DND-41 (cell line): Measurements from ENCODE around the gene NDNF.

Experiments used
- ATAC-seq: fragments of 200-7000 bp; cut with Tn5 transposase; 3 replicates; pipeline ENCODE4 v1.9.1; 2021; ENCODE audit warnings: low read depth; ENCODE audit not compliant: insufficient read depth
- DNase-seq: peaks from one replicate; pipeline ENCODE4 v3.0.0-alpha.2; 2020
- H2AFZ ChIP-seq: 2 replicates; pipeline ENCODE4 v1.6.0; 2012; ENCODE audit warnings: low read depth, low read length
- H3K27ac ChIP-seq: 2 replicates; pipeline ENCODE4 v1.5.1; 2012; ENCODE audit warnings: low read length, inconsistent platforms
- H3K27me3 ChIP-seq: fragments of 200-600 bp; sonication (generic); 2 replicates; pipeline ENCODE4 v1.6.0; 2012; ENCODE audit warnings: low read length, mild to moderate bottlenecking, inconsistent platforms; ENCODE audit not compliant: insufficient read depth, poor library complexity
- H3K36me3 ChIP-seq: 2 replicates; pipeline ENCODE4 v1.5.1; 2012; ENCODE audit warnings: low read length, inconsistent platforms; ENCODE audit not compliant: insufficient read depth
- H3K4me1 ChIP-seq: 2 replicates; pipeline ENCODE4 v1.5.1; 2012; ENCODE audit warnings: mild to moderate bottlenecking, low read length; ENCODE audit not compliant: insufficient read depth
- H3K4me2 ChIP-seq: 2 replicates; pipeline ENCODE4 v1.6.0; 2012; ENCODE audit warnings: mild to moderate bottlenecking, moderate library complexity, low read length, inconsistent platforms; ENCODE audit not compliant: insufficient read depth
- H3K4me3 ChIP-seq, 2 experiments: fragments of 200-600 bp in 1 of 2; shearing (Covaris generic) in 1 of 2; 2 replicates each; pipeline ENCODE4 v1.5.1; 2012 to 2016; ENCODE audit warnings: inconsistent platforms in 2 of 2, low read length in 2 of 2, mild to moderate bottlenecking in 2 of 2, low read depth in 1 of 2, moderate library complexity in 1 of 2
- H3K79me2 ChIP-seq: 2 replicates; pipeline ENCODE4 v1.6.0; 2012; ENCODE audit warnings: low read length, inconsistent platforms; ENCODE audit not compliant: insufficient read depth
- H3K9ac ChIP-seq: 2 replicates; pipeline ENCODE4 v1.6.0; 2012; ENCODE audit warnings: low read depth, mild to moderate bottlenecking, inconsistent platforms, low read length, moderate library complexity
- H3K9me3 ChIP-seq: 2 replicates; pipeline ENCODE4 v1.5.1; 2012; ENCODE audit warnings: low read length, moderate library complexity, mild to moderate bottlenecking, inconsistent platforms; ENCODE audit not compliant: insufficient read depth, severe bottlenecking
- H4K20me1 ChIP-seq: 2 replicates; pipeline ENCODE4 v1.6.0; 2012; ENCODE audit warnings: low read length; ENCODE audit not compliant: insufficient read depth
- CTCF ChIP-seq: IDR thresholded peaks from 2 replicates; pipeline ENCODE4 v1.5.1; 2012; ENCODE audit warnings: borderline replicate concordance, low read length, moderate library complexity, mild to moderate bottlenecking; ENCODE audit not compliant: poor library complexity, severe bottlenecking; ENCODE audit errors: extremely low read depth
- EZH2 ChIP-seq: IDR thresholded peaks from 3 replicates; pipeline ENCODE4 v1.6.1; 2012; ENCODE audit warnings: borderline replicate concordance, low read depth, mild to moderate bottlenecking, moderate library complexity, low read length, inconsistent platforms; ENCODE audit not compliant: severe bottlenecking

The NDNF gene

GRCh38 chr4:121114756-121115155 lies 42.4 kb upstream of the NDNF start:
- ATAC-seq (no peak), DNase-seq (no peak)
- no peak overlapping the region for H3K4me2 ChIP-seq
- H3K27ac ChIP-seq, result no peak overlapping the region
- no peak for TF ChIP-seq CTCF
- TF ChIP-seq EZH2, result no peak
- H3K4me3 ChIP-seq, result no peak overlapping the region
- no peaks in the 10 kb centered on the region for H3K79me2 ChIP-seq
- H3K4me1 ChIP-seq, result no peaks in the 10 kb centered on the region
- H2AFZ ChIP-seq, result no peak overlapping the region
- no peaks in the 10 kb centered on the region for H3K27me3 ChIP-seq
- no peaks in the 10 kb centered on the region for H3K9me3 ChIP-seq
- no peaks in the 10 kb centered on the region for H4K20me1 ChIP-seq
- no peaks in the 10 kb centered on the region for H3K36me3 ChIP-seq
- no peak overlapping the region for H3K9ac ChIP-seq

- Histone ChIP-seq H3K27ac (no peak overlapping the region), H3K9me3 (no peaks in the 10 kb centered on the region), H3K27me3 (no peaks in the 10 kb centered on the region), H3K9ac (no peak overlapping the region), H3K4me1 (no peaks in the 10 kb centered on the region), H4K20me1 (no peaks in the 10 kb centered on the region), H3K4me3 (no peak overlapping the region), H3K4me2 (no peak overlapping the region), H2AFZ (no peak overlapping the region), H3K79me2 (no peaks in the 10 kb centered on the region), H3K36me3 (no peaks in the 10 kb centered on the region)
- DNase-seq (no peak), ATAC-seq (no peak)
- TF ChIP-seq CTCF, result peak; percentile 58
- TF ChIP-seq EZH2, result no peak
Measured at GRCh38 chr4:121112530-121112929, 40.2 kb upstream of the NDNF start.

- H3K9ac ChIP-seq, result no peak overlapping the region
- H3K4me1 ChIP-seq, result no peaks in the 10 kb centered on the region
- H3K36me3 ChIP-seq, result no peaks in the 10 kb centered on the region
- H4K20me1 ChIP-seq, result no peaks in the 10 kb centered on the region
- DNase-seq, result no peak
- no peak overlapping the region for H3K4me2 ChIP-seq
- no peak overlapping the region for H2AFZ ChIP-seq
- no peak overlapping the region for H3K4me3 ChIP-seq
- no peaks in the 10 kb centered on the region for H3K9me3 ChIP-seq
- H3K27me3 ChIP-seq, result no peaks in the 10 kb centered on the region
- no peaks in the 10 kb centered on the region for H3K79me2 ChIP-seq
- H3K27ac ChIP-seq, result no peak overlapping the region
- no peak for ATAC-seq
- TF ChIP-seq CTCF (no peak), EZH2 (no peak)
Measured at GRCh38 chr4:121108557-121108956, 36.2 kb upstream of the NDNF start.

- DNase-seq, result no peak
- H3K9me3 ChIP-seq, result no peaks in the 10 kb centered on the region
- H3K27ac ChIP-seq, result no peak overlapping the region
Measured at GRCh38 chr4:121107507-121107906, 35.2 kb upstream of the NDNF start.

More at GRCh38 chr4:121107507-121107906, 35.2 kb upstream of the NDNF start:
- Histone ChIP-seq H3K4me3 (no peak overlapping the region), H3K36me3 (no peaks in the 10 kb centered on the region), H4K20me1 (no peaks in the 10 kb centered on the region), H3K79me2 (no peaks in the 10 kb centered on the region), H3K9ac (no peak overlapping the region), H2AFZ (no peak overlapping the region), H3K4me2 (no peak overlapping the region), H3K4me1 (no peaks in the 10 kb centered on the region), H3K27me3 (no peaks in the 10 kb centered on the region)
- no peak for TF ChIP-seq EZH2
- TF ChIP-seq CTCF, result no peak
- no peak for ATAC-seq
